Cardiac fibroblast (primary cell): Measurements from ENCODE around the gene PTX4.
A peak's percentile ranks its signal among the peaks of the same experiment; 100 is the strongest.

ENCODE experiments used
- DNase-seq, 2 donors: peaks; one replicate each; pipeline versions ENCODE4 v3.0.0 to v3.0.0-alpha.2; 2010; ENCODE audit warnings: low read depth in 2 of 2
- H3K4me3 ChIP-seq, 2 donors: replicated peaks in 1 of 2; 1 replicate in 1 of 2; 2 replicates in 1 of 2; pipeline ENCODE4 v1.5.1; 2011; ENCODE audit warnings: low read depth in 2 of 2, low read length in 2 of 2, mild to moderate bottlenecking in 2 of 2, moderate library complexity in 1 of 2
- TF ChIP-seq, protein P1 (sequence below): IDR thresholded peaks from one replicate; pipeline ENCODE4 v1.5.1; 2011; ENCODE audit warnings: low read depth, mild to moderate bottlenecking, low read length, inconsistent platforms

PTX4 gene

DNA sequence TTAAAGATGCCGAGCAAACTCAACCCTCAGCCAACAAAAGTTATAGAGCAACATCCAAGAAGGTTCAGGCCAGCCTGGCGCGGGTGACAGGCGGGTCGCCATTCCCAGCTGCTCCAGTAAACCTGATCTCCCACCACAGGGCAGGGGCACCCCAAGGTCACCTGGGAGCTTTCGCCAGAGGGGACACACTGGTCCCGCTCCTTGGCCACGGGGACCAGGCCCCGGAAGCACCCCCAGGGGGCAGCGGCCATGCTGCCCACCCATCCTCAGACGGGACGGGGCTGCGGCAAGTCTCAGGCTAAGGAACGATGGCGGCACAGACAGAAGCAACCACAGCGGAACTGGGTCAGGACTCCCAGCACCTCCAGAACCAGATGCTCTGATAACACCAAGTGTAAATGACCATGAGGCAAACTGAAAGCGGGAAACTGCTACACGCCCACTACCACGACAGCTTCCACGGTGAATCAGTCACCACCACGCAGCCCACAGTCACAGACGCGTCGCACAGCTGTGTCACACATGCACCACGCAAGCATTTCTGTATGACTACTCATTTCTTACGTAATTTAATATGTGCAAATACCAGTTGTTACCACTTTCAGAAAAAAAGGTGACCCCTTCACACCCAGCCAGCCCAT, 30.3 kb downstream of the PTX4 start:
- peak in 1 of 2 donors; percentile 16 for DNase-seq
- TF ChIP-seq, protein P1, sequence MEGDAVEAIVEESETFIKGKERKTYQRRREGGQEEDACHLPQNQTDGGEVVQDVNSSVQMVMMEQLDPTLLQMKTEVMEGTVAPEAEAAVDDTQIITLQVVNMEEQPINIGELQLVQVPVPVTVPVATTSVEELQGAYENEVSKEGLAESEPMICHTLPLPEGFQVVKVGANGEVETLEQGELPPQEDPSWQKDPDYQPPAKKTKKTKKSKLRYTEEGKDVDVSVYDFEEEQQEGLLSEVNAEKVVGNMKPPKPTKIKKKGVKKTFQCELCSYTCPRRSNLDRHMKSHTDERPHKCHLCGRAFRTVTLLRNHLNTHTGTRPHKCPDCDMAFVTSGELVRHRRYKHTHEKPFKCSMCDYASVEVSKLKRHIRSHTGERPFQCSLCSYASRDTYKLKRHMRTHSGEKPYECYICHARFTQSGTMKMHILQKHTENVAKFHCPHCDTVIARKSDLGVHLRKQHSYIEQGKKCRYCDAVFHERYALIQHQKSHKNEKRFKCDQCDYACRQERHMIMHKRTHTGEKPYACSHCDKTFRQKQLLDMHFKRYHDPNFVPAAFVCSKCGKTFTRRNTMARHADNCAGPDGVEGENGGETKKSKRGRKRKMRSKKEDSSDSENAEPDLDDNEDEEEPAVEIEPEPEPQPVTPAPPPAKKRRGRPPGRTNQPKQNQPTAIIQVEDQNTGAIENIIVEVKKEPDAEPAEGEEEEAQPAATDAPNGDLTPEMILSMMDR: no peak
- H3K4me3 ChIP-seq: no peak overlapping the region

- TF ChIP-seq, protein P1: no peak
- no peak overlapping the region for H3K4me3 ChIP-seq
- no peak for DNase-seq
Observed at GRCh38 chr16:1457489-1458245, 31.1 kb downstream of the PTX4 start.

GRCh38 chr16:1456951-1457350, 31.8 kb downstream of the PTX4 start:
- TF ChIP-seq, protein P1: no peak
- DNase-seq: no peak
- H3K4me3 ChIP-seq: no peak overlapping the region

DNA sequence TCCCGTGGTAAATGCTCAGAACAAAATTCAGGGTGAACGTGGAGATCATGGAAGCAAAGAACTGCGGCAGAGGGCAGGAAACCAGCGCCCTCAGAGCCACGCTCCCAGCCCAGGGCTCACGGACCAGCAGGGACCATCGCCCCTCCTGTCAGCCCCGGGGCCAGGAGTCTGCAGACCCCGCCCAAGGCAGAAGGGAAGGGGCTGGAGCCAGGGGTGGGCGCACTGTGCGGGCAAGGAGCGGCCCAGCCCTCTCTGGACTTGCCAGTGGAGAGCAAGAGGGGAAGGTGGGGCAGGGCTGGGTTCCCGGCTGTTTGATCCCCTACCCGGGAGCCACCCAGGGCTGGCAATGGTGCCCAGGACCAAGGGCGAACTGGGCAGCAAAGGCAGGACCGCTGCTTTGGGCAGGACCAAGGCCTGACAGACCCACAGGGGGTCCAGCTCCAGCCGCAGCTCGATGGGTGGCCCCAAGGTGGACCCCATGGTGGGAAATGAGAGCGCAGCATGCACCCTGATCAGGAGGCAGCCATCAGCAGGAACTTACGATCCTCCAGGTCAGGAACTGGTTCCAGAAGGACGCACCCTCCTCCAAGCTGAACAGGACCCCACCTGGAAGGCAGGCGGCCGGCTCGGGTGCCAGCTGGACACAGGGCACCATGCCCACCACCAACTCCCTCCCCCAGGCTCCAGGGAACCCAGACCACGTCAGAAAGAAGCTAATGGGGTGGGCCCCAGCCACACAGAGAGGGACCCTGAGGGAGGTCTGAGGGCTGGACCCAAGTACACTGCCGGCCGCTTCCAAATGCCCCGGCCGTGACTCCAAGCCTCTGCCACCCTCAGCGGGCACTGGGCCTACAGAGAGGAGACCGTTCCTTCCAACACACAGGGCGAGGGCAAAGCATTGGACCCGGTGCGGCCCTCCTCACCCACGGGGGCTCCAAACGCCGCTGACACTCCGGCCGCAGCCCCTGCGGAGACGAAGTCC, 33.3 kb downstream of the PTX4 start:
- H3K4me3 ChIP-seq: no peak overlapping the region
- TF ChIP-seq, protein P1: no peak
- DNase-seq: no peak

DNA sequence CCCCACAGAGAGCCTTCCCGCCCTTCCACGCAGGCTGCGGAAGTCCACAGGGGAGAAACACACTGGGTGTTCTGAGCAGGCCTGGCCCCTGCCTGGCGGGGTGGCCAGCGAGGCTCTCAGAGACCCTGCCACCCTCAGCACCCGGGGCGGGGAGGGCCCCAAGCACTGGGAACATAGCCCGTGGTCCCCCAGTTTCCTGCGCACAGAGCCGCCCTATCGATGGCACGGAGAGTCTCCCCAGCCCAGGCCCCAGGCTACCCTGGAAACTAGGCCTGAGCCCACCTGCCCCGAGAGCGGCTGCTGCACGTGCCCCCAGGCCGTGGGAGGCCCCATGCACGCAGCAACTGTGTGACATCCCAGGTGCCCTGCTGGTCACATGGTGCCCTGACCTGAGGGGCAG, 34.2 kb downstream of the PTX4 start:
- DNase-seq: no peak
- H3K4me3 ChIP-seq: no peak overlapping the region
- TF ChIP-seq, protein P1: no peak

- TF ChIP-seq, protein P1: no peak
- DNase-seq: no peak
- no peak overlapping the region for H3K4me3 ChIP-seq
Observed at GRCh38 chr16:1453316-1453715, 35.4 kb downstream of the PTX4 start.
